AML-193 (cell line): ENCODE results near the gene HK3.

Source experiments
- DNase-seq, 2 experiments: peaks; one replicate each; lab custom pipeline; 2025; lab: John Stamatoyannopoulos, UW

HK3 gene

GRCh38 chr5:176848651-176849050 lies 50.5 kb downstream of the HK3 start:
- no peak for DNase-seq

DNA sequence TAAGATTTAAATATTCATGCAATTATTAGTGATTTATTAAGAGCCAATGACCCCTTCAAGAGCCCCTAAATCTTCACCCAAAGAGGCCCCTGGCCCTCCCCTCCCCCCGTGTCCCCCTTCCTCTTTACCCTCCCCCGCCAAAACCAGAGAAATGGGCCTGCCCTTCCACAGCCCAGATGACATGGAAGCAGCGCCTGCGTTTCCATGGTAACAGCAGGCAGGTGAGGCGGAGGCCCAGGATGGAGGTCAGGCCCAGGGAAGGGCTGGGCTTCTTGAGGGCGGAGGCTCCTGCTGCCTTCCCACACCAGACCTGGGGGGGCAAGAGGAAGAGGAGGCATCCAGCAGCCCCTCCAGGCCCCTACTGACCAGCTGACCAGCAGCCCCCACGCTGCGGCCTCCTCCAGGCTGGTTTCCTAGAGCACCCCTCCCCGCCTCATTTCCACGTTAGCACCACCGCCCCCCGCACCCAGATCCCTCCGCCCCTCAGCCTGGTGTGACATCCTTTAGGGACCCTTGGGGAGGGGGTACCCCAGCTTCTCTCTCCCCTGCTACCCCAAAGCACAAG lies 51.3 kb downstream of the HK3 start:
- no peak for DNase-seq

- no peak for DNase-seq
Observed at GRCh38 chr5:176847148-176847547, 52.0 kb downstream of the HK3 start.

DNA sequence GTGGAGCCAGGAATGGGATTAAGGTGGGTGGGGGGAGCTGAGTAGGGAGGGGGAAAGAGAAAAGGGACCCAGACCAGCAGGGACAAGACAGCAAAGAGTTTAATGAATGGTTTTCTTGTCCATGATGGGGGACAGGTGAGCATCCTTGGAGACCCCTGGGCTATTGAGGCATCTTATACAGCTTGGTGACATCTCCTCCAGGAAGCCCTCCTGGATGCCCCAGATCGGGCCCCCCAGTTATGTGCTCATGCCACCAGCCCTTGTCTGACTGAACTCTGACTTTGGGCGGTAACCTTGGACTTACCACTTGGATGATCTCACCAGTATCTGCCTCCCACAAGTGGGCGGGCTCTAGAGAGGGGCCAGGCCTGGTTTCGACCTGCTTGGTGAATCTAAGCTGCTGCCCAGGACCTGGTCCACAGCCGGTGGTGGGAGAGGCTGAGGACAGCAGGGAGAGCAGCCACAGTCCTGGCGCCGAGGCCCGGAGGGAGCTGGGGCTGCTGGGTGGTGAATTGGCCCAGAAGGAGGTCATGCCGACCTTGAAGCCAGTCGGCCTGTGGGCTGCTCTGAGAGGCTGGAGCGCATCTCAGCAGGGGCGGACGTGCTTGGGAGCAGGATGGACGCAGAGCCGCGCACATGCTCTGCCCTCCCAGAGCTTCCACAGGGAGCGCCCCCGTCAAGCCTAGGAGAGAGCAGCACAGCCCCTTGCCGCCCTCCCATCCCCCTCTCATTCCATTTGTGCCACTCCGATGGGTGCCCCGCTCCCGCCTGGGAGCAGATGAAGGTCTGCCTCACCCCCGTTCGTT lies 52.6 kb downstream of the HK3 start:
- no peak for DNase-seq

DNA sequence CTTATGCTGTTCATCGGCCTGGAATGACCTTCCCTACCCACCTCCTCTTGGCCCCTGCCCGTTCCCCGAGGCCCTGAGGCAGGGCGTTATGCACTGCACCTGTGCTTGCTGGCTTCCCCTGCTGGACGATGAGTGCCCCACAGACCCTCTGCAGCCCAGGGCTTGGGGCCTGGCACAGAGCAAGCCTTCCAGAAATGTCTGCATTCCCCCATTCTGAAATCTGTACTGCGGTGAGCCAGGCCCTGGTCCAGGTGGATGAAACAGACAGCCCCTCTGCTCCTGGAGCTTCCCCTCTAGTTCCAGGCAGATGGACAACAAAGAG lies 53.8 kb downstream of the HK3 start:
- DNase-seq = no peak

- no peak for DNase-seq
Observed at GRCh38 chr5:176844706-176845391, 54.3 kb downstream of the HK3 start.

- DNase-seq = no peak
Observed at GRCh38 chr5:176844281-176844680, 54.9 kb downstream of the HK3 start.

- no peak for DNase-seq
Observed at GRCh38 chr5:176843673-176844072, 55.5 kb downstream of the HK3 start.

GRCh38 chr5:176837707-176838115 lies 61.4 kb downstream of the HK3 start:
- peak; percentile 14 to 57 for DNase-seq

- DNase-seq = no peak
Observed at GRCh38 chr5:176836811-176837706, 62.1 kb downstream of the HK3 start.

- DNase-seq = no peak
Observed at GRCh38 chr5:176835918-176836317, 63.2 kb downstream of the HK3 start.

DNA sequence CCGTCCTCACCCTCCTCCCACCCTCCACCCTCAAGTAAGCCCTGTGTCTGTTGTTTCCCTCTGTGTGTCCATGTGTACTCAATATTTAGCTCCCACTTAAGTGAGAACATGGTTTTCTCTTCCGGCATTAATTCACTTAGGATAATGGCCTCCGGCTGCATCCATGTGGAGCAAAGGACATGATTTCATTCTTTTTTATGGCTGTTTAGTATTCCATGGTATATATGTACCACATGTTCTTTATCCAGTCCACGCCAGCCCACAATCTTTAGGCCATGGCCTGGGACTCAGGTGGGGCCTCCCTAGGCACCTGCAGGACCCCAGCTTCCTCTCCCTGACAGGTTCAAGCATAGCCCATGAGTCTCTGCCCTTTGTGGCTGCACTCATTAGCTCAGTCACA lies 65.9 kb downstream of the HK3 start:
- DNase-seq = no peak

DNA sequence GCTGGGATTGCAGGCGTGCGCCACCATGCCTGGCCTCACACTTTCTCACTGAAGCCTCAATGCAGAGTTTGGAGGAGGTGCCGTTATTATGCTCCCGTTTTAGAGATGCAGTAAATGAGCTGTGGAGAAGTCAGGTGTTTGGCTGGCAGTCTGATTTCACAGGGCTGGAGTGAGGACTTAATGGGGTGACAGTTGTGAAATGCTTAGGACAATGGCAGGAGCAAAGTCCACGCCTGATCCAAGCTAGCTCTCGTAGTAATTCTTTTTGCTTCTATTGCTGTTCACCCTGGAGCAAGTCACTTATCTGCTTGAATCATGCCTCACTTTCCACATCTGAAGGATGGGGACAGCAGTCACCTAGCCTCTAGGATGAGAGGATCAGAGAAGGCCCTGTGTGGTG lies 67.0 kb downstream of the HK3 start:
- DNase-seq = no peak

GRCh38 chr5:176831425-176831824 lies 67.7 kb downstream of the HK3 start:
- no peak for DNase-seq

- DNase-seq = no peak
Observed at GRCh38 chr5:176830995-176831423, 68.1 kb downstream of the HK3 start.
